ENCODE data around the gene SMAD7. TPM values are rescaled to one million over a fixed set of nuclear protein-coding genes. Genes with fewer than 3 reads are reported as not detected.

SMAD7 gene
- polyA plus RNA-seq, 3 donors: 1.4 to 9.4 (median 1.5) TPM

- H4K20me1 ChIP-seq (ENCODE audit: insufficient read depth, low read length): peaks cover 70% of the 10 kb centered on the region
- Mint-ChIP-seq H3K36me3 (peaks cover 25 to 30% of the 10 kb centered on the region in 2 donors), H3K27ac (peak overlapping the region; percentile 56 to 92 (median 86)), H3K4me1 (peaks cover 97% of the 10 kb centered on the region), H3K9me3 (no peaks in the 10 kb centered on the region), H3K4me3 (peak overlapping the region; percentile 62 to 87), H3K27me3 (ENCODE audit: low read depth in 3 of 3) (peaks cover 0 to 5% (median 2%) of the 10 kb centered on the region in 3 donors)
- WGBS (ENCODE audit: insufficient coverage): 0% methylated on average over 8 of the region's 9 CpGs
- H3K4me2 ChIP-seq (replicated peaks; ENCODE audit: extremely low read depth, low read length, poor library complexity, severe bottlenecking): peak overlapping the region; percentile 58
- H3K36me3 ChIP-seq (replicated peaks in 1 of 2; ENCODE audit: control insufficient read depth in 1 of 2, insufficient read depth in 2 of 2, low read length in 2 of 2): no peaks in the 10 kb centered on the region
- peaks cover 94 to 95% of the 10 kb centered on the region in 2 donors for H3K4me1 ChIP-seq (ENCODE audit: control insufficient read depth in 1 of 2, insufficient read depth in 2 of 2, low read length in 2 of 2)
- TF ChIP-seq, protein P1, sequence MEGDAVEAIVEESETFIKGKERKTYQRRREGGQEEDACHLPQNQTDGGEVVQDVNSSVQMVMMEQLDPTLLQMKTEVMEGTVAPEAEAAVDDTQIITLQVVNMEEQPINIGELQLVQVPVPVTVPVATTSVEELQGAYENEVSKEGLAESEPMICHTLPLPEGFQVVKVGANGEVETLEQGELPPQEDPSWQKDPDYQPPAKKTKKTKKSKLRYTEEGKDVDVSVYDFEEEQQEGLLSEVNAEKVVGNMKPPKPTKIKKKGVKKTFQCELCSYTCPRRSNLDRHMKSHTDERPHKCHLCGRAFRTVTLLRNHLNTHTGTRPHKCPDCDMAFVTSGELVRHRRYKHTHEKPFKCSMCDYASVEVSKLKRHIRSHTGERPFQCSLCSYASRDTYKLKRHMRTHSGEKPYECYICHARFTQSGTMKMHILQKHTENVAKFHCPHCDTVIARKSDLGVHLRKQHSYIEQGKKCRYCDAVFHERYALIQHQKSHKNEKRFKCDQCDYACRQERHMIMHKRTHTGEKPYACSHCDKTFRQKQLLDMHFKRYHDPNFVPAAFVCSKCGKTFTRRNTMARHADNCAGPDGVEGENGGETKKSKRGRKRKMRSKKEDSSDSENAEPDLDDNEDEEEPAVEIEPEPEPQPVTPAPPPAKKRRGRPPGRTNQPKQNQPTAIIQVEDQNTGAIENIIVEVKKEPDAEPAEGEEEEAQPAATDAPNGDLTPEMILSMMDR (IDR thresholded peaks at IDR 0.05): no peak
- H3K9me3 ChIP-seq (replicated peaks in 1 of 2; ENCODE audit: control insufficient read depth in 1 of 2, insufficient read depth in 1 of 2, low read length in 2 of 2): no peaks in the 10 kb centered on the region
- H3K79me2 ChIP-seq (ENCODE audit: insufficient read depth, low read length): peaks cover 97% of the 10 kb centered on the region
- intact Hi-C loops (cut with micrococcal nuclease): no loop called here
- DNase-seq: peak; percentile 53 to 84 (median 67)
- no peaks in the 10 kb centered on the region for H3K27me3 ChIP-seq (ENCODE audit: control insufficient read depth in 2 of 2, insufficient read depth in 2 of 2, low read length in 2 of 2)
- H3K4me3 ChIP-seq (replicated peaks in 1 of 3; ENCODE audit: low read depth in 2 of 3, low read length in 3 of 3): peak overlapping the region in 1 of 3 experiments; percentile 45
- H2AFZ ChIP-seq (ENCODE audit: insufficient read depth, low read depth, low read length, poor library complexity, severe bottlenecking): peak overlapping the region; percentile 50
- peak overlapping the region; percentile 32 for H3K9ac ChIP-seq (ENCODE audit: insufficient read depth, low read length, poor library complexity, severe bottlenecking)
- peak overlapping the region; percentile 33 to 72 for H3K27ac ChIP-seq (ENCODE audit: low read depth in 1 of 2, low read length in 2 of 2)
Observed at GRCh38 chr18:48928787-48929186, 22.0 kb downstream of the SMAD7 start.

GRCh38 chr18:48927286-48928080 is 23.3 kb downstream of the SMAD7 start:
- H3K4me1 Mint-ChIP-seq: peaks cover 97% of the 10 kb centered on the region
- Histone ChIP-seq H3K4me1 (ENCODE audit: control insufficient read depth in 1 of 2, insufficient read depth in 2 of 2, low read length in 2 of 2) (peaks cover 94 to 95% of the 10 kb centered on the region in 2 donors), H3K36me3 (replicated peaks in 1 of 2; ENCODE audit: control insufficient read depth in 1 of 2, insufficient read depth in 2 of 2, low read length in 2 of 2) (no peaks in the 10 kb centered on the region), H3K9me3 (replicated peaks in 1 of 2; ENCODE audit: control insufficient read depth in 1 of 2, insufficient read depth in 1 of 2, low read length in 2 of 2) (no peaks in the 10 kb centered on the region), H3K27ac (ENCODE audit: low read depth in 1 of 2, low read length in 2 of 2) (no peak overlapping the region), H3K79me2 (ENCODE audit: insufficient read depth, low read length) (peaks cover 94% of the 10 kb centered on the region), H3K9ac (ENCODE audit: insufficient read depth, low read length, poor library complexity, severe bottlenecking) (no peak overlapping the region), H3K4me2 (replicated peaks; ENCODE audit: extremely low read depth, low read length, poor library complexity, severe bottlenecking) (no peak overlapping the region), H3K4me3 (replicated peaks in 1 of 3; ENCODE audit: low read depth in 2 of 3, low read length in 3 of 3) (no peak overlapping the region), H4K20me1 (ENCODE audit: insufficient read depth, low read length) (peaks cover 58% of the 10 kb centered on the region), H3K27me3 (ENCODE audit: control insufficient read depth in 2 of 2, insufficient read depth in 2 of 2, low read length in 2 of 2) (no peaks in the 10 kb centered on the region), H2AFZ (ENCODE audit: insufficient read depth, low read depth, low read length, poor library complexity, severe bottlenecking) (no peak overlapping the region)
- no peak for DNase-seq
- peaks cover 30 to 31% of the 10 kb centered on the region in 2 donors for H3K36me3 Mint-ChIP-seq
- H3K4me3 Mint-ChIP-seq: no peak overlapping the region
- H3K9me3 Mint-ChIP-seq: peaks cover 0 to 3% (median 0%) of the 10 kb centered on the region in 7 donors
- peaks cover 0 to 5% (median 0%) of the 10 kb centered on the region in 3 donors for H3K27me3 Mint-ChIP-seq (ENCODE audit: low read depth in 3 of 3)
- TF ChIP-seq, protein P1 (IDR thresholded peaks at IDR 0.05): no peak
- peak overlapping the region in 3 of 7 donors; percentile 26 to 89 (median 66) for H3K27ac Mint-ChIP-seq
- intact Hi-C loops (cut with micrococcal nuclease): no loop called here
- WGBS (ENCODE audit: insufficient coverage): 94% methylated on average over 6 of the region's 11 CpGs
